Right atrium auricular region (tissue), 2 donors: ENCODE results near the gene AFMID. TPM values are rescaled to one million over a fixed set of nuclear protein-coding genes. Genes with fewer than 3 reads are reported as not detected.

Experiments used
- DNase-seq: peaks from one replicate; pipeline ENCODE4 v3.0.0-alpha.2; 2019; ENCODE audit warnings: low spot score
- H3K27ac ChIP-seq, 2 donors: fragments of 200-600 bp; sonication (generic); 1 replicate in 1 of 2; 2 replicates in 1 of 2; pipeline ENCODE4 v1.5.1; 2016 to 2019
- H3K27me3 ChIP-seq, 2 donors: fragments of 200-600 bp; sonication (generic); one replicate each; pipeline versions ENCODE4 v1.5.1 to v1.6.0; 2017 to 2019
- H3K36me3 ChIP-seq: fragments of 200-600 bp; sonication (generic); one replicate; pipeline ENCODE4 v1.5.1; 2016
- H3K4me1 ChIP-seq, 2 donors: fragments of 200-600 bp; sonication (generic); one replicate each; pipeline versions ENCODE4 v1.5.1 to v1.6.0; 2017 to 2019
- H3K4me3 ChIP-seq, 2 donors: fragments of 200-600 bp; sonication (generic); 1 replicate in 1 of 2; 2 replicates in 1 of 2; pipeline ENCODE4 v1.5.1; 2017 to 2019; ENCODE audit warnings: mild to moderate bottlenecking in 1 of 2, moderate library complexity in 1 of 2
- H3K9me3 ChIP-seq, 2 donors: fragments of 200-600 bp; sonication (generic); one replicate each; pipeline ENCODE4 v1.5.1; 2019
- CTCF ChIP-seq, 2 donors: fragments of 200-600 bp; sonication (generic); IDR thresholded peaks; one replicate each; pipeline ENCODE4 v1.5.1; 2019; ENCODE audit warnings: antibody characterized with exemption in 2 of 2
- total RNA-seq, 2 donors: library from RNA; depleted of rRNA; stranded (reverse); fragments of >200 nt; gene quantifications; one replicate each; pipeline ENCODE4 v1.1.0, GENCODE V29; 2016

AFMID gene
- total RNA-seq, 2 donors from 2014 or later = 28.6 to 35.3 TPM

GRCh38 chr17:78227455-78227916 is 40.3 kb downstream of the AFMID start:
- peaks cover 0 to 12% of the 10 kb centered on the region in 2 donors for H3K27me3 ChIP-seq
- H3K4me3 ChIP-seq = no peak overlapping the region
- no peak for DNase-seq
- H3K27ac ChIP-seq = no peak overlapping the region
- no peaks in the 10 kb centered on the region for H3K36me3 ChIP-seq
- H3K9me3 ChIP-seq = no peaks in the 10 kb centered on the region
- no peak for TF ChIP-seq CTCF (IDR thresholded peaks at IDR 0.05)
- peaks cover 0 to 3% of the 10 kb centered on the region in 2 donors for H3K4me1 ChIP-seq

GRCh38 chr17:78228176-78228575 is 41.0 kb downstream of the AFMID start:
- DNase-seq = no peak
- H3K36me3 ChIP-seq = no peaks in the 10 kb centered on the region
- no peak overlapping the region for H3K27ac ChIP-seq
- no peak overlapping the region for H3K4me3 ChIP-seq
- TF ChIP-seq CTCF (IDR thresholded peaks at IDR 0.05) = no peak
- H3K4me1 ChIP-seq = peaks cover 0 to 3% of the 10 kb centered on the region in 2 donors
- H3K9me3 ChIP-seq = no peaks in the 10 kb centered on the region
- peaks cover 0 to 14% of the 10 kb centered on the region in 2 donors for H3K27me3 ChIP-seq

- Histone ChIP-seq H3K4me1 (peaks cover 0 to 3% of the 10 kb centered on the region in 2 donors), H3K4me3 (no peak overlapping the region), H3K27me3 (peaks cover 0 to 14% of the 10 kb centered on the region in 2 donors), H3K9me3 (no peaks in the 10 kb centered on the region), H3K27ac (no peak overlapping the region), H3K36me3 (no peaks in the 10 kb centered on the region)
- TF ChIP-seq CTCF (IDR thresholded peaks at IDR 0.05) = no peak
- no peak for DNase-seq
Measured at GRCh38 chr17:78230252-78230962, 43.2 kb downstream of the AFMID start.

GRCh38 chr17:78230996-78231935 is 44.1 kb downstream of the AFMID start, which contains the start of gene TMEM235:
Gene TMEM235, plus strand, starts transcription at chr17:78231631. Its CDS starts 393 bp downstream, at chr17:78232024.
- Histone ChIP-seq H3K4me3 (no peak within 1 kb of the TSS), H3K27me3 (peaks cover 0 to 14% of the 10 kb centered on the region in 2 donors), H3K9me3 (no peaks in the 10 kb centered on the region), H3K4me1 (peaks cover 0 to 3% of the 10 kb centered on the region in 2 donors), H3K27ac (no peak within 1 kb of the TSS), H3K36me3 (no peaks in the 10 kb centered on the region)
- DNase-seq = no peak
- no peak for TF ChIP-seq CTCF (IDR thresholded peaks at IDR 0.05)

GRCh38 chr17:78231991-78232858 is 45.1 kb downstream of the AFMID start:
- peaks cover 0 to 3% of the 10 kb centered on the region in 2 donors for H3K4me1 ChIP-seq
- H3K9me3 ChIP-seq = no peaks in the 10 kb centered on the region
- no peak overlapping the region for H3K4me3 ChIP-seq
- no peak for TF ChIP-seq CTCF (IDR thresholded peaks at IDR 0.05)
- no peaks in the 10 kb centered on the region for H3K36me3 ChIP-seq
- peaks cover 0 to 14% of the 10 kb centered on the region in 2 donors for H3K27me3 ChIP-seq
- DNase-seq = no peak
- H3K27ac ChIP-seq = no peak overlapping the region
